Body of pancreas (tissue), 4 donors: ENCODE measurements around the gene SLC38A8.

Experiments
- POLR2A ChIP-seq, 3 donors: fragments of 450-650 bp; IDR thresholded peaks; one replicate each; pipeline ENCODE4 v1.6.1; 2016; ENCODE audit warnings: antibody characterized with exemption in 3 of 3, mild to moderate bottlenecking in 2 of 3
- TF ChIP-seq, protein P1 (sequence below), 7 experiments: fragments of 450-650 bp in 4 of 7; fragments of 200-600 bp in 3 of 7; sonication (generic) in 3 of 7; IDR thresholded peaks; one replicate each; pipeline ENCODE4 v1.5.1; 2016 to 2019; ENCODE audit warnings: antibody characterized with exemption in 7 of 7

DNA sequence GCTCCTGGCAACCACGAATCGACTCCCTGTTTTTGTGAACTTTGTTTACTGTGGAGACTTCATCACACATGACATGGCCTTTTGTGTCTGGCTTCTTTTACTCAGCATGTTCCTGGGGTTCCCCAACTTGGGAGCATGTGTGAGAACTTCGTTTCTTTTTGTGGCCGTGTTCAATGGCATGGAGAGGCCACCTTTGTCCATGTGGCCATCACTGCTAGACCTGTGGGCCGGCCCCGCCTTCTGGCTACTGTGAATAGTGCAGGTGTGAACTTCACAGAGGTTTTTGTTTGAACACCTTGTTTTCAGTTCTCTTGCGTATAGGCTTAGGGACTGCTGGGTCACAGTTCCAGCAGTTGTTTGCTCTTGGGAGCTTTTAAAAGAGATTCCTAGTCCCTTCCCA, 5.7 kb upstream of the SLC38A8 start:
- TF ChIP-seq, protein P1, sequence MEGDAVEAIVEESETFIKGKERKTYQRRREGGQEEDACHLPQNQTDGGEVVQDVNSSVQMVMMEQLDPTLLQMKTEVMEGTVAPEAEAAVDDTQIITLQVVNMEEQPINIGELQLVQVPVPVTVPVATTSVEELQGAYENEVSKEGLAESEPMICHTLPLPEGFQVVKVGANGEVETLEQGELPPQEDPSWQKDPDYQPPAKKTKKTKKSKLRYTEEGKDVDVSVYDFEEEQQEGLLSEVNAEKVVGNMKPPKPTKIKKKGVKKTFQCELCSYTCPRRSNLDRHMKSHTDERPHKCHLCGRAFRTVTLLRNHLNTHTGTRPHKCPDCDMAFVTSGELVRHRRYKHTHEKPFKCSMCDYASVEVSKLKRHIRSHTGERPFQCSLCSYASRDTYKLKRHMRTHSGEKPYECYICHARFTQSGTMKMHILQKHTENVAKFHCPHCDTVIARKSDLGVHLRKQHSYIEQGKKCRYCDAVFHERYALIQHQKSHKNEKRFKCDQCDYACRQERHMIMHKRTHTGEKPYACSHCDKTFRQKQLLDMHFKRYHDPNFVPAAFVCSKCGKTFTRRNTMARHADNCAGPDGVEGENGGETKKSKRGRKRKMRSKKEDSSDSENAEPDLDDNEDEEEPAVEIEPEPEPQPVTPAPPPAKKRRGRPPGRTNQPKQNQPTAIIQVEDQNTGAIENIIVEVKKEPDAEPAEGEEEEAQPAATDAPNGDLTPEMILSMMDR (IDR thresholded peaks at IDR 0.05) = peak in 6 of 7 experiments; percentile 8 to 59 (median 52)
- no peak for TF ChIP-seq POLR2A (IDR thresholded peaks at IDR 0.05)
